ENCODE measurements around the gene MINDY2.

GRCh38 chr15:58900631-58901030, 129.5 kb downstream of the MINDY2 start:
- TF ChIP-seq TAF1 (IDR thresholded peaks at IDR 0.05; ENCODE audit: borderline replicate concordance, insufficient read depth, low read length) (no peak), POLR2AphosphoS5 (IDR thresholded peaks at IDR 0.05; ENCODE audit: low read depth, low read length) (no peak), SIN3A (IDR thresholded peaks at IDR 0.05; ENCODE audit: borderline replicate concordance, insufficient read depth, low read length) (no peak)

Measured in PFSK-1 (cell line).